ENCODE results near the gene TP53AIP1. TPM values are rescaled to one million over a fixed set of nuclear protein-coding genes. Genes with fewer than 3 reads are reported as not detected.

Gene TP53AIP1
- total and polyA plus RNA-seq, 2 experiments from 2014 or later: 0.17 to 0.23 TPM

- WGBS (ENCODE audit: low lambda C conversion rate, missing lambda C conversion rate): 42% methylated on average over 6 of the region's 6 CpGs
Observed at GRCh38 chr11:128894685-128895084, 48.0 kb downstream of the TP53AIP1 start.

GRCh38 chr11:128894286-128894681 lies 48.4 kb downstream of the TP53AIP1 start:
- TF ChIP-seq EZH2 (IDR thresholded peaks at IDR 0.05; ENCODE audit: borderline replicate concordance): no peak
- TF ChIP-seq EZH2phosphoT487 (IDR thresholded peaks at IDR 0.05; ENCODE audit: low read depth, severe bottlenecking, unreplicated experiment): no peak
- no peak for TF ChIP-seq CTCF (IDR thresholded peaks at IDR 0.05; ENCODE audit: poor library complexity)
- Histone ChIP-seq H3K9me2 (replicated peaks; ENCODE audit: insufficient read depth) (no peaks in the 10 kb centered on the region), H3K79me2 (no peaks in the 10 kb centered on the region), H3K27ac (no peak overlapping the region), H3K27me3 (peaks cover 26% of the 10 kb centered on the region), H3K36me3 (replicated peaks; ENCODE audit: insufficient read depth, low read depth) (no peaks in the 10 kb centered on the region), H2AFZ (no peak overlapping the region), H3K9me3 (ENCODE audit: low read depth) (no peaks in the 10 kb centered on the region), H4K20me1 (ENCODE audit: insufficient read depth, poor library complexity, severe bottlenecking) (no peaks in the 10 kb centered on the region), H3K4me3 (no peak overlapping the region), H3K4me1 (ENCODE audit: insufficient read depth) (peaks cover 15% of the 10 kb centered on the region), H3K4me2 (no peak overlapping the region)
- DNase-seq (ENCODE audit: low spot score): no peak
- 71% methylated on average over 3 of the region's 3 CpGs for WGBS (ENCODE audit: low lambda C conversion rate, missing lambda C conversion rate)

More at GRCh38 chr11:128894685-128895084, 48.0 kb downstream of the TP53AIP1 start:
- Histone ChIP-seq H3K4me2 (no peak overlapping the region), H3K27me3 (peaks cover 25% of the 10 kb centered on the region), H3K4me1 (ENCODE audit: insufficient read depth) (peaks cover 15% of the 10 kb centered on the region), H3K9me2 (replicated peaks; ENCODE audit: insufficient read depth) (no peaks in the 10 kb centered on the region), H2AFZ (no peak overlapping the region), H3K4me3 (no peak overlapping the region), H3K9me3 (ENCODE audit: low read depth) (no peaks in the 10 kb centered on the region), H3K36me3 (replicated peaks; ENCODE audit: insufficient read depth, low read depth) (no peaks in the 10 kb centered on the region), H4K20me1 (ENCODE audit: insufficient read depth, poor library complexity, severe bottlenecking) (no peaks in the 10 kb centered on the region), H3K27ac (no peak overlapping the region), H3K79me2 (no peaks in the 10 kb centered on the region)
- peak; percentile 49 for DNase-seq (ENCODE audit: low spot score)
- TF ChIP-seq CTCF (IDR thresholded peaks at IDR 0.05; ENCODE audit: poor library complexity): no peak
- no peak for TF ChIP-seq EZH2 (IDR thresholded peaks at IDR 0.05; ENCODE audit: borderline replicate concordance)
- no peak for TF ChIP-seq EZH2phosphoT487 (IDR thresholded peaks at IDR 0.05; ENCODE audit: low read depth, severe bottlenecking, unreplicated experiment)

- no peak overlapping the region for H2AFZ ChIP-seq
- 81% methylated on average over 9 of the region's 9 CpGs for WGBS (ENCODE audit: low lambda C conversion rate, missing lambda C conversion rate)
- H3K9me3 ChIP-seq (ENCODE audit: low read depth): no peaks in the 10 kb centered on the region
- no peak overlapping the region for H3K27ac ChIP-seq
- no peaks in the 10 kb centered on the region for H4K20me1 ChIP-seq (ENCODE audit: insufficient read depth, poor library complexity, severe bottlenecking)
- H3K4me2 ChIP-seq: no peak overlapping the region
- no peaks in the 10 kb centered on the region for H3K36me3 ChIP-seq (replicated peaks; ENCODE audit: insufficient read depth, low read depth)
- TF ChIP-seq EZH2phosphoT487 (IDR thresholded peaks at IDR 0.05; ENCODE audit: low read depth, severe bottlenecking, unreplicated experiment) (no peak), EZH2 (IDR thresholded peaks at IDR 0.05; ENCODE audit: borderline replicate concordance) (no peak), CTCF (IDR thresholded peaks at IDR 0.05; ENCODE audit: poor library complexity) (no peak)
- peaks cover 30% of the 10 kb centered on the region for H3K27me3 ChIP-seq
- H3K9me2 ChIP-seq (replicated peaks; ENCODE audit: insufficient read depth): no peaks in the 10 kb centered on the region
- H3K4me1 ChIP-seq (ENCODE audit: insufficient read depth): peaks cover 15% of the 10 kb centered on the region
- H3K79me2 ChIP-seq: no peaks in the 10 kb centered on the region
- H3K4me3 ChIP-seq: no peak overlapping the region
- no peak for DNase-seq (ENCODE audit: low spot score)
Observed at GRCh38 chr11:128893578-128894285, 48.9 kb downstream of the TP53AIP1 start.

All from hepatocyte (in vitro differentiated cells).